NK-92 treated with Interleukin-12 subunit alpha and Interleukin-12 subunit beta, amount 100 ng/mL, for 24 hours (cell line): ENCODE results near the gene HOXA11.

ENCODE experiments used
- DNase-seq: peaks from one replicate; lab custom pipeline; 2025; lab: John Stamatoyannopoulos, UW

Gene HOXA11

GRCh38 chr7:27185013-27185853 is at the start of gene HOXA11:
Gene HOXA11, minus strand, starts transcription at chr7:27185232. Its CDS starts 88 bp downstream, at chr7:27185144.
- no peak for DNase-seq

- no peak for DNase-seq
Measured at GRCh38 chr7:27229448-27229847, 44.4 kb upstream of the HOXA11 start.

GRCh38 chr7:27224983-27225934 is 40.2 kb upstream of the HOXA11 start:
- DNase-seq: no peak

GRCh38 chr7:27223941-27224575 is 39.0 kb upstream of the HOXA11 start:
- DNase-seq: no peak

- no peak for DNase-seq
Measured at GRCh38 chr7:27221201-27221797, 36.3 kb upstream of the HOXA11 start.

- DNase-seq: no peak
Measured at GRCh38 chr7:27220440-27220955, 35.5 kb upstream of the HOXA11 start.

GRCh38 chr7:27219821-27220220 is 34.8 kb upstream of the HOXA11 start:
- DNase-seq: no peak

GRCh38 chr7:27217951-27218350 is 32.9 kb upstream of the HOXA11 start:
- DNase-seq: no peak

GRCh38 chr7:27215356-27215755 is 30.3 kb upstream of the HOXA11 start:
- no peak for DNase-seq

GRCh38 chr7:27214239-27214950 is 29.4 kb upstream of the HOXA11 start:
- no peak for DNase-seq

GRCh38 chr7:27213433-27214238 is 28.6 kb upstream of the HOXA11 start:
- DNase-seq: no peak

- DNase-seq: no peak
Measured at GRCh38 chr7:27212497-27213432, 27.7 kb upstream of the HOXA11 start.

- no peak for DNase-seq
Measured at GRCh38 chr7:27211764-27212204, 26.8 kb upstream of the HOXA11 start.

- no peak for DNase-seq
Measured at GRCh38 chr7:27211084-27211446, 26.0 kb upstream of the HOXA11 start.

GRCh38 chr7:27210441-27211083 is 25.5 kb upstream of the HOXA11 start:
- no peak for DNase-seq

- DNase-seq: no peak
Measured at GRCh38 chr7:27209933-27210440, 25.0 kb upstream of the HOXA11 start.

GRCh38 chr7:27208998-27209397 is 24.0 kb upstream of the HOXA11 start:
- no peak for DNase-seq

GRCh38 chr7:27207348-27207985 is 22.4 kb upstream of the HOXA11 start:
- DNase-seq: no peak
